Mucosa of rectum (tissue), 2 donors: ENCODE results near the gene ZNF638.

ENCODE experiments used
- H3K27ac ChIP-seq, 2 donors: one replicate each; pipeline ENCODE4 v1.7.0; 2013; ENCODE audit warnings: inconsistent platforms in 2 of 2, low read depth in 2 of 2, low read length in 2 of 2
- H3K27me3 ChIP-seq, 2 donors: one replicate each; pipeline ENCODE4 v1.7.0; 2013; ENCODE audit warnings: low read length in 2 of 2; ENCODE audit not compliant: control insufficient read depth in 2 of 2, insufficient read depth in 2 of 2
- H3K36me3 ChIP-seq, 2 donors: one replicate each; pipeline ENCODE4 v1.7.0; 2013; ENCODE audit warnings: low read length in 2 of 2; ENCODE audit not compliant: control insufficient read depth in 2 of 2, insufficient read depth in 2 of 2
- H3K4me1 ChIP-seq, 2 donors: one replicate each; pipeline ENCODE4 v1.7.0; 2013; ENCODE audit warnings: low read length in 2 of 2, mild to moderate bottlenecking in 1 of 2; ENCODE audit not compliant: control insufficient read depth in 2 of 2, insufficient read depth in 2 of 2
- H3K4me3 ChIP-seq, 2 donors: one replicate each; pipeline ENCODE4 v1.7.0; 2013; ENCODE audit warnings: low read length in 2 of 2
- H3K9ac ChIP-seq, 2 donors: one replicate each; pipeline ENCODE4 v1.7.0; 2013; ENCODE audit warnings: low read length in 2 of 2, low read depth in 1 of 2, mild to moderate bottlenecking in 1 of 2
- H3K9me3 ChIP-seq, 2 donors: one replicate each; pipeline ENCODE4 v1.7.0; 2013; ENCODE audit warnings: low read length in 2 of 2; ENCODE audit not compliant: control insufficient read depth in 2 of 2
- donor health status: healthy.
- donor health status: Normal muscosa, but diverticular disease.

Gene ZNF638

GRCh38 chr2:71348302-71348701 is 16.7 kb downstream of the ZNF638 start:
- Histone ChIP-seq H3K9me3 (no peaks in the 10 kb centered on the region), H3K27me3 (no peaks in the 10 kb centered on the region), H3K4me1 (no peaks in the 10 kb centered on the region)

GRCh38 chr2:71353248-71353647 is 21.7 kb downstream of the ZNF638 start:
- Histone ChIP-seq H3K27ac (no peak overlapping the region), H3K4me1 (no peaks in the 10 kb centered on the region), H3K9ac (no peak overlapping the region), H3K4me3 (no peak overlapping the region), H3K27me3 (no peaks in the 10 kb centered on the region), H3K9me3 (no peaks in the 10 kb centered on the region), H3K36me3 (peaks cover 40 to 42% of the 10 kb centered on the region in 2 donors)

More at GRCh38 chr2:71348302-71348701, 16.7 kb downstream of the ZNF638 start:
- H3K27ac ChIP-seq: no peak overlapping the region
- H3K9ac ChIP-seq: no peak overlapping the region
- H3K36me3 ChIP-seq: peaks cover 19 to 22% of the 10 kb centered on the region in 2 donors
- no peak overlapping the region for H3K4me3 ChIP-seq

DNA sequence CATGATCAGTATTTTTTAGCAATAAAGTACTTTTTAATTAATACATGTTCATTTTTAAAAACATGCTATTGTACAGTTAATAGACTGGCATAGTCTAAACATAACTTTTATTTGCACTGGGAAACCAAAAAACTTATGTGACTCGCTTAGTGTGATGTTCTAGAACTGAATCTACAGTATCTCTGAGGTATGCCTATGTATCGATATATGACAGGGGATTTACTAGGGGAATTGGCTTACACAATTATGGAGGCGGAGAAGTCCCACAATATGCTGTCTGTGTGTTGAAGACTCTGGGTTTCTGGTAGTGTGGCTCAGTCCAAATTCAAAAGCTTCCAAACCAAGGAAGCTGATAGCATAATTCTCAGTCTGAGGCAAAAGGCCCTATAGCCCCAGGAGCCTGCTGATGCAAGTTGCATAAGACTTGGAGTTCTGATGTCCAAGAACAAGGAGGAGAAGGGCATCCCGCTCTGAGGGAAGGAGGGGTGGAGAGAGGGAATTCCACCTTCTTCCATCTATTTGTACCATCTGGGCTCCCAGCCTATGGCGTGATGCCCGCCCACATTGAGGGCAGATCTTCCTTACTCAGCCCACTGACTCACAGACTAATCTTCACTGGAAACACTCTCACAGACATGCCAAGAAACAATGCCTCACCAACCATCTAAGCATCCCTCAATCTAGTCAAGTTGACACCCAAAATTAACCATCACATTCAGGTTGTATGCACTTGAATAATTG is 27.5 kb downstream of the ZNF638 start:
- no peaks in the 10 kb centered on the region for H3K9me3 ChIP-seq

GRCh38 chr2:71360434-71360975 is 28.9 kb downstream of the ZNF638 start:
- Histone ChIP-seq H3K9ac (no peak overlapping the region), H3K4me1 (no peaks in the 10 kb centered on the region), H3K27ac (no peak overlapping the region), H3K36me3 (peaks cover 54 to 81% of the 10 kb centered on the region in 2 donors), H3K4me3 (no peak overlapping the region), H3K9me3 (no peaks in the 10 kb centered on the region), H3K27me3 (no peaks in the 10 kb centered on the region)

More for the DNA sequence above, 27.5 kb downstream of the ZNF638 start:
- no peak overlapping the region for H3K27ac ChIP-seq
- no peak overlapping the region for H3K4me3 ChIP-seq
- no peak overlapping the region for H3K9ac ChIP-seq
- H3K27me3 ChIP-seq: no peaks in the 10 kb centered on the region
- H3K36me3 ChIP-seq: peaks cover 46 to 67% of the 10 kb centered on the region in 2 donors
- no peaks in the 10 kb centered on the region for H3K4me1 ChIP-seq

DNA sequence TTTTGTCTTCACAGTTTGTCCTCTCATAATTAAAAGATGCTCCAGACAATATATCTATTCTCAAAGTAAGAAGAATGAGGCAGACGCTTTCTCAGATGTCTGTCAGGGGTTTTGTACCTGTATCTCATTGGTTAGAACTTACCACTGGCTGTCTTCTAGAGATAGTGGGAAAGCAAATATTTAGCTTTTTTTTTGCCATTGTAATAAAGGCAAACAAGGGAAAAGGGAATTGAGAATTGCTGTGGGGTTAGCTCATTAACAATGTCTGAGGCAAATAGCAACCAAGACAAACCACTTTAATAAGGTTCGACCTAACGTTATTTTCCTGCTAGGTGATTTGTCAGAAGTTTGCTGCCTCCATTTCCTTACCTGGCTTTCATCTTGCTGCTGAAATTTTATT is 30.0 kb downstream of the ZNF638 start:
- Histone ChIP-seq H3K36me3 (peaks cover 58 to 86% of the 10 kb centered on the region in 2 donors), H3K27ac (no peak overlapping the region)

GRCh38 chr2:71362447-71362846 is 30.9 kb downstream of the ZNF638 start:
- H3K4me3 ChIP-seq: no peak overlapping the region
- no peak overlapping the region for H3K27ac ChIP-seq
- peaks cover 53 to 79% of the 10 kb centered on the region in 2 donors for H3K36me3 ChIP-seq
- H3K27me3 ChIP-seq: no peaks in the 10 kb centered on the region
- no peaks in the 10 kb centered on the region for H3K4me1 ChIP-seq
- no peak overlapping the region for H3K9ac ChIP-seq
- no peaks in the 10 kb centered on the region for H3K9me3 ChIP-seq

More for the DNA sequence above, 30.0 kb downstream of the ZNF638 start:
- Histone ChIP-seq H3K9ac (no peak overlapping the region), H3K4me1 (no peaks in the 10 kb centered on the region), H3K9me3 (no peaks in the 10 kb centered on the region), H3K4me3 (no peak overlapping the region), H3K27me3 (no peaks in the 10 kb centered on the region)

GRCh38 chr2:71370015-71370414 is 38.4 kb downstream of the ZNF638 start:
- Histone ChIP-seq H3K4me1 (no peaks in the 10 kb centered on the region), H3K36me3 (peaks cover 46 to 48% of the 10 kb centered on the region in 2 donors), H3K9me3 (no peaks in the 10 kb centered on the region), H3K27me3 (no peaks in the 10 kb centered on the region), H3K9ac (no peak overlapping the region), H3K27ac (no peak overlapping the region), H3K4me3 (no peak overlapping the region)

GRCh38 chr2:71372042-71372441 is 40.5 kb downstream of the ZNF638 start:
- Histone ChIP-seq H3K36me3 (peaks cover 44 to 46% of the 10 kb centered on the region in 2 donors), H3K4me3 (no peak overlapping the region)

GRCh38 chr2:71379086-71379485 is 47.5 kb downstream of the ZNF638 start:
- Histone ChIP-seq H3K27me3 (no peaks in the 10 kb centered on the region), H3K9ac (no peak overlapping the region), H3K36me3 (peaks cover 38 to 44% of the 10 kb centered on the region in 2 donors), H3K27ac (no peak overlapping the region), H3K4me3 (no peak overlapping the region), H3K4me1 (no peaks in the 10 kb centered on the region), H3K9me3 (no peaks in the 10 kb centered on the region)

More at GRCh38 chr2:71372042-71372441, 40.5 kb downstream of the ZNF638 start:
- no peak overlapping the region for H3K9ac ChIP-seq
- H3K4me1 ChIP-seq: no peaks in the 10 kb centered on the region
- H3K27me3 ChIP-seq: no peaks in the 10 kb centered on the region
- H3K27ac ChIP-seq: no peak overlapping the region
- no peaks in the 10 kb centered on the region for H3K9me3 ChIP-seq

DNA sequence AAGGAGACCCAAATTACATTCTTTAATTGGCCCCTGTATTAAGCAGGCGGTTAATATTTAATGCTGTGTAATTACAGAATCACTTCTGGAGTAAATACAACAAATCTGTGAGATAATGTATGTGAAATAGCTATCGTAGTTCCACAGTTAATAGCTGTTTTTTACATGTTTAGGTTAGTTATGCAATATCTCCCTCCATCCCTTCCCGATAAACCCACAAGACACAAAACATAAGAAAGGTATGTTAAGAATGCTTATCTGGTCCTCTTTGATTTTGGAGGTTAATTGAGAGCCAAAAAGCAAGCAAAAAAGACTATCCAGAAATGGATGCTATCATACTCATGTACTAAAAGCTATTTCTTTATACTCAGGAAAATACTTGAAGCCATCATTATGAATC is 49.1 kb downstream of the ZNF638 start:
- Histone ChIP-seq H3K36me3 (peaks cover 31 to 41% of the 10 kb centered on the region in 2 donors), H3K9me3 (no peaks in the 10 kb centered on the region), H3K27me3 (no peaks in the 10 kb centered on the region), H3K27ac (no peak overlapping the region), H3K4me1 (no peaks in the 10 kb centered on the region), H3K4me3 (no peak overlapping the region), H3K9ac (no peak overlapping the region)
